Liver (tissue), 9 donors: ENCODE results near the gene PLEKHA7. TPM values are rescaled to one million over a fixed set of nuclear protein-coding genes. Genes with fewer than 3 reads are reported as not detected.

Experiments used
- DNase-seq: peaks from one replicate; pipeline ENCODE4 v3.0.0-alpha.2; 2017; ENCODE audit warnings: low spot score
- H3K27ac ChIP-seq, 2 donors: one replicate each; pipeline ENCODE4 v1.7.0; 2013; ENCODE audit warnings: inconsistent platforms in 2 of 2, low read length in 2 of 2, control low read depth in 1 of 2, low read depth in 1 of 2, mild to moderate bottlenecking in 1 of 2
- H3K27me3 ChIP-seq, 4 donors: one replicate each; pipeline versions ENCODE4 v1.6.1 to v1.7.0; 2013; ENCODE audit warnings: low read length in 3 of 4, inconsistent platforms in 1 of 4, mild to moderate bottlenecking in 1 of 4, moderate library complexity in 1 of 4; ENCODE audit not compliant: control insufficient read depth in 4 of 4, insufficient read depth in 4 of 4
- H3K36me3 ChIP-seq, 4 donors: one replicate each; pipeline versions ENCODE4 v1.6.1 to v1.7.0; 2013; ENCODE audit warnings: low read length in 3 of 4, mild to moderate bottlenecking in 3 of 4, low read depth in 1 of 4, moderate library complexity in 1 of 4; ENCODE audit not compliant: control insufficient read depth in 4 of 4, insufficient read depth in 3 of 4
- H3K4me1 ChIP-seq, 4 donors: one replicate each; pipeline versions ENCODE4 v1.6.1 to v1.7.0; 2013; ENCODE audit warnings: low read length in 3 of 4, mild to moderate bottlenecking in 3 of 4, moderate library complexity in 1 of 4; ENCODE audit not compliant: control insufficient read depth in 4 of 4, insufficient read depth in 4 of 4
- H3K4me3 ChIP-seq, 3 donors: one replicate each; pipeline versions ENCODE4 v1.6.1 to v1.7.0; 2013; ENCODE audit warnings: low read length in 3 of 3, control low read depth in 1 of 3, low read depth in 1 of 3, mild to moderate bottlenecking in 1 of 3
- H3K9ac ChIP-seq, 2 donors: one replicate each; pipeline ENCODE4 v1.7.0; 2013; ENCODE audit warnings: low read length in 2 of 2, mild to moderate bottlenecking in 2 of 2, moderate library complexity in 2 of 2, control low read depth in 1 of 2, low read depth in 1 of 2
- H3K9me3 ChIP-seq, 4 donors: one replicate each; pipeline versions ENCODE4 v1.6.1 to v1.7.0; 2013; ENCODE audit warnings: low read length in 3 of 4; ENCODE audit not compliant: control insufficient read depth in 4 of 4
- ATF3 ChIP-seq: IDR thresholded peaks from 2 replicates; pipeline ENCODE4 v1.6.1; 2016; ENCODE audit warnings: antibody characterized with exemption
- CTCF ChIP-seq: fragments of 150-350 bp; IDR thresholded peaks from 2 replicates; pipeline ENCODE4 v1.5.1; 2017; ENCODE audit warnings: improper control_type of control experiment, low read depth, low read length; ENCODE audit not compliant: missing input control
- EGR1 ChIP-seq, 2 donors: IDR thresholded peaks; 2 replicates each; pipeline ENCODE4 v1.6.1; 2016 to 2018; ENCODE audit warnings: antibody characterized with exemption in 2 of 2, low read depth in 2 of 2
- FOXA1 ChIP-seq: IDR thresholded peaks from 2 replicates; pipeline ENCODE4 v1.6.1; 2016; ENCODE audit warnings: antibody characterized with exemption
- FOXA2 ChIP-seq: IDR thresholded peaks from 2 replicates; pipeline ENCODE4 v1.6.1; 2016; ENCODE audit warnings: antibody characterized with exemption
- GABPA ChIP-seq, 2 donors: IDR thresholded peaks in 1 of 2; conservative IDR thresholded peaks in 1 of 2; 2 replicates each; pipeline ENCODE4 v1.6.1; 2016; ENCODE audit warnings: antibody characterized with exemption in 2 of 2, mild to moderate bottlenecking in 1 of 2, moderate library complexity in 1 of 2
- HNF4A ChIP-seq, 2 donors: conservative IDR thresholded peaks; 2 replicates each; pipeline ENCODE4 v1.6.1; 2016; ENCODE audit warnings: antibody characterized with exemption in 2 of 2, mild to moderate bottlenecking in 2 of 2
- HNF4G ChIP-seq: IDR thresholded peaks from 2 replicates; pipeline ENCODE4 v1.6.1; 2016; ENCODE audit warnings: antibody characterized with exemption
- JUND ChIP-seq, 2 donors: IDR thresholded peaks; 2 replicates each; pipeline ENCODE4 v1.6.1; 2016; ENCODE audit warnings: antibody characterized with exemption in 2 of 2
- MAX ChIP-seq: IDR thresholded peaks from 2 replicates; pipeline ENCODE4 v1.6.1; 2016; ENCODE audit warnings: antibody characterized with exemption
- NR2F2 ChIP-seq: IDR thresholded peaks from 2 replicates; pipeline ENCODE4 v1.6.1; 2016; ENCODE audit warnings: antibody characterized with exemption
- RAD21 ChIP-seq, 2 donors: IDR thresholded peaks; 2 replicates each; pipeline ENCODE4 v1.6.1; 2016; ENCODE audit warnings: antibody characterized with exemption in 2 of 2, mild to moderate bottlenecking in 2 of 2
- REST ChIP-seq: IDR thresholded peaks from 2 replicates; pipeline ENCODE4 v1.6.1; 2016; ENCODE audit warnings: antibody characterized with exemption, mild to moderate bottlenecking
- RXRA ChIP-seq, 2 donors: IDR thresholded peaks; 2 replicates each; pipeline ENCODE4 v1.6.1; 2017 to 2018; ENCODE audit warnings: antibody characterized with exemption in 2 of 2, mild to moderate bottlenecking in 1 of 2
- SP1 ChIP-seq: IDR thresholded peaks from 2 replicates; pipeline ENCODE4 v1.6.1; 2018; ENCODE audit warnings: antibody characterized with exemption, mild to moderate bottlenecking
- TAF1 ChIP-seq: conservative IDR thresholded peaks from 2 replicates; pipeline ENCODE4 v1.6.1; 2016; ENCODE audit warnings: antibody characterized with exemption, mild to moderate bottlenecking
- YY1 ChIP-seq: IDR thresholded peaks from 2 replicates; pipeline ENCODE4 v1.6.1; 2016; ENCODE audit warnings: antibody characterized with exemption, mild to moderate bottlenecking
- ZBTB33 ChIP-seq: IDR thresholded peaks from 2 replicates; pipeline ENCODE4 v1.6.1; 2016; ENCODE audit warnings: antibody characterized with exemption
- WGBS: extraction: QIAGEN DNeasy Blood & Tissue Kit; methylation state at CpG from one replicate; pipeline ENCODE4 v1.1.7; 2013; 5-methylcytosine and 5-hydroxymethylcytosine counted together
- polyA plus RNA-seq, 2 donors: library from polyadenylated mRNA; stranded (reverse) in 1 of 2; unstranded in 1 of 2; fragments of 200-250 nt in 1 of 2; fragments of >200 nt in 1 of 2; fragmentation: Nextera tagmentation in 1 of 2; extraction: Ambion mirVana in 1 of 2; gene quantifications; one replicate each; pipeline versions ENCODE4 v1.2.1 to v1.2.3, GENCODE V29; 2013 to 2015
- total RNA-seq, 2 donors: library from RNA; depleted of rRNA; stranded (reverse); fragments of >200 nt; gene quantifications; one replicate each; pipeline ENCODE4 v1.2.3, GENCODE V29; 2014
- donor health status: healthy.
- donor health status: healthy.
- donor health status: healthy.
- donor health status: healthy.
- donor health status: healthy.

PLEKHA7 gene
- total and polyA plus RNA-seq, 4 donors, result 6.1 to 28.8 (median 8.5) TPM

- H3K27me3 ChIP-seq, result no peaks in the 10 kb centered on the region
- no peaks in the 10 kb centered on the region for H3K36me3 ChIP-seq
- H3K27ac ChIP-seq, result no peak overlapping the region
- no peak for TF ChIP-seq MAX
- no peak overlapping the region for H3K4me3 ChIP-seq
- H3K9me3 ChIP-seq, result no peaks in the 10 kb centered on the region
- H3K4me1 ChIP-seq, result peaks cover 0 to 12% (median 11%) of the 10 kb centered on the region in 4 donors
- H3K9ac ChIP-seq, result no peak overlapping the region
- no peak for DNase-seq
These were observed 113.7 kb downstream of the PLEKHA7 start for GRCh38 chr11:16900491-16900890.

GRCh38 chr11:16899708-16900303 lies 114.4 kb downstream of the PLEKHA7 start:
- no peak for TF ChIP-seq JUND (IDR thresholded peaks at IDR 0.05)
- peak; percentile 51 to 70 for TF ChIP-seq HNF4A (conservative IDR thresholded peaks at IDR 0.05)
- Histone ChIP-seq H3K9ac (no peak overlapping the region), H3K27me3 (no peaks in the 10 kb centered on the region), H3K27ac (no peak overlapping the region), H3K4me3 (no peak overlapping the region), H3K4me1 (peaks cover 0 to 12% (median 11%) of the 10 kb centered on the region in 4 donors), H3K36me3 (no peaks in the 10 kb centered on the region), H3K9me3 (no peaks in the 10 kb centered on the region)
- no peak for DNase-seq

GRCh38 chr11:16898274-16898985 lies 115.8 kb downstream of the PLEKHA7 start:
- Histone ChIP-seq H3K4me1 (peaks cover 0 to 12% (median 11%) of the 10 kb centered on the region in 4 donors), H3K27ac (no peak overlapping the region), H3K9ac (no peak overlapping the region), H3K9me3 (no peaks in the 10 kb centered on the region), H3K27me3 (no peaks in the 10 kb centered on the region), H3K36me3 (no peaks in the 10 kb centered on the region), H3K4me3 (no peak overlapping the region)
- 43% methylated on average over 1 of the region's 1 CpG for WGBS
- DNase-seq, result no peak
- no peak for TF ChIP-seq YY1
- TF ChIP-seq ZBTB33, result no peak
- no peak for TF ChIP-seq NR2F2
- no peak for TF ChIP-seq FOXA1
- TF ChIP-seq JUND (IDR thresholded peaks at IDR 0.05), result no peak
- no peak for TF ChIP-seq CTCF
- TF ChIP-seq REST, result no peak
- TF ChIP-seq FOXA2, result no peak
- no peak for TF ChIP-seq SP1
- peak; percentile 53 to 77 for TF ChIP-seq HNF4A (conservative IDR thresholded peaks at IDR 0.05)
- TF ChIP-seq RXRA (IDR thresholded peaks at IDR 0.05), result peak; percentile 61 to 80
- no peak for TF ChIP-seq GABPA (IDR thresholded peaks at IDR 0.05 in 1 of 2, conservative IDR thresholded peaks at IDR 0.05 in 1 of 2)
- no peak for TF ChIP-seq MAX
- TF ChIP-seq ATF3, result no peak
- TF ChIP-seq TAF1, result no peak
- TF ChIP-seq RAD21 (IDR thresholded peaks at IDR 0.05), result no peak
- TF ChIP-seq HNF4G, result peak; percentile 50
- TF ChIP-seq EGR1 (IDR thresholded peaks at IDR 0.05; ENCODE audit: low read depth in 2 of 2), result no peak
